Stimulated activated CD4-positive, alpha-beta T cell treated with anti-CD3 and anti-CD28 coated beads, TNF-alpha, amount 100 ng/mL, for 4 hours (primary cell): Measurements from ENCODE around the gene TRIM66.
A peak's percentile ranks its signal among the peaks of the same experiment; 100 is the strongest.

Experiments used
- DNase-seq, 3 experiments: peaks; one replicate each; pipeline ENCODE4 v3.0.0-alpha.2; 2020; ENCODE audit warnings: low read depth in 3 of 3

TRIM66 gene, protein sequence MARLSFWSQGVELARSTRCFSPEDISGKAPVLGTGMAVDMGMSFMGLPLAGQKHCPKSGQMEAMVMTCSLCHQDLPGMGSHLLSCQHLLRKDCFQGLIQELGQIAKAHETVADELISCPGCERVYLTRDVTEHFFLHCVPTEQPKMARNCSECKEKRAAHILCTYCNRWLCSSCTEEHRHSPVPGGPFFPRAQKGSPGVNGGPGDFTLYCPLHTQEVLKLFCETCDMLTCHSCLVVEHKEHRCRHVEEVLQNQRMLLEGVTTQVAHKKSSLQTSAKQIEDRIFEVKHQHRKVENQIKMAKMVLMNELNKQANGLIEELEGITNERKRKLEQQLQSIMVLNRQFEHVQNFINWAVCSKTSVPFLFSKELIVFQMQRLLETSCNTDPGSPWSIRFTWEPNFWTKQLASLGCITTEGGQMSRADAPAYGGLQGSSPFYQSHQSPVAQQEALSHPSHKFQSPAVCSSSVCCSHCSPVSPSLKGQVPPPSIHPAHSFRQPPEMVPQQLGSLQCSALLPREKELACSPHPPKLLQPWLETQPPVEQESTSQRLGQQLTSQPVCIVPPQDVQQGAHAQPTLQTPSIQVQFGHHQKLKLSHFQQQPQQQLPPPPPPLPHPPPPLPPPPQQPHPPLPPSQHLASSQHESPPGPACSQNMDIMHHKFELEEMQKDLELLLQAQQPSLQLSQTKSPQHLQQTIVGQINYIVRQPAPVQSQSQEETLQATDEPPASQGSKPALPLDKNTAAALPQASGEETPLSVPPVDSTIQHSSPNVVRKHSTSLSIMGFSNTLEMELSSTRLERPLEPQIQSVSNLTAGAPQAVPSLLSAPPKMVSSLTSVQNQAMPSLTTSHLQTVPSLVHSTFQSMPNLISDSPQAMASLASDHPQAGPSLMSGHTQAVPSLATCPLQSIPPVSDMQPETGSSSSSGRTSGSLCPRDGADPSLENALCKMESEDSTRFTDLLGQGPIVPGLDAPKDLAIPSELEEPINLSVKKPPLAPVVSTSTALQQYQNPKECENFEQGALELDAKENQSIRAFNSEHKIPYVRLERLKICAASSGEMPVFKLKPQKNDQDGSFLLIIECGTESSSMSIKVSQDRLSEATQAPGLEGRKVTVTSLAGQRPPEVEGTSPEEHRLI (N-terminal part only)

DNA sequence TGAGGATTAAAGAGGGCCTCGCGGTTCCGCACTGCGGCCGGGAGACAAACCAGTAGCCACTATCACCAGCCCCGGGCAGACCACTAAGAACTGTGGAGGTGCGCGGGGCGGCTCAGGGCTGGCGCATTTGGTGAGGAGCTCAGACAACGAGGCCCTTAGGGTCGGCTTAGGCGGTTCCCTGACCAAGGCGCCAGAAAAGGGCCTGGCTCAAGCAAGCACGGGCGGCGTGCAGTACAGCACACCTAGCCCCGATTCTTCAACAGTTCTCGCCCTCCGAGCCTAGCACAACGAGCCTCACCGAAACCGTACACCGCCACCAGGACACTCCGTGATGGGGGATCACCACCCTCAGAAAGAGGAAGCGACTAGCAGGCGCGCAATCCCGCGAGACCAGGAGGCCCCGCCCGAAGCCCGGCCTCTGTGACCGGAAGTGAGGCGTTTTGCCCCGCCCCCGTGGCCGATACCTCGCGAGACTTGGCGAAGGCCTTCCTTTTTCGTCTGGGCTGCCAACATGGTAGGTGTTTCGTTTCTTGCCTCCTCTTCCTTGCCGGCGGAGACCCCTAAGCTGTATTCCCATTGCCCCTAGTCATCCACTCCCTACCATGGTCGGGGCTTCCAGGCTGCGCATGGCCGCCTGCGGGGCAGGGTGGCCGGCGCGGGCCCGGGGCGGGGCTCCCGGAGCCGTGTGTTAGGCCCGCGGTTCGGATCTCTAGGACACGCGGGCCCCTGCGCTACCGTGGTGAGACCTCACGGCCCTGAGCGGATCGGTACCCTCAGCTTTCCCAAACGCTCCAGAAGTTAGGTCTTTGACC is at the start of gene TRIM66, which contains the start of gene RPL27A:
Gene TRIM66 (minus strand): TSS at position 363 of the 812 bp plus-strand sequence. CDS start 10,391 bp downstream, outside the sequence.
Gene RPL27A (plus strand): TSS at position 490 of the 812 bp plus-strand sequence. CDS start 22 bp downstream, at position 512.
- DNase-seq = peak; percentile 98 to 99 (median 98)

GRCh38 chr11:8731647-8732323 is 49.3 kb upstream of the TRIM66 start:
- no peak for DNase-seq

DNA sequence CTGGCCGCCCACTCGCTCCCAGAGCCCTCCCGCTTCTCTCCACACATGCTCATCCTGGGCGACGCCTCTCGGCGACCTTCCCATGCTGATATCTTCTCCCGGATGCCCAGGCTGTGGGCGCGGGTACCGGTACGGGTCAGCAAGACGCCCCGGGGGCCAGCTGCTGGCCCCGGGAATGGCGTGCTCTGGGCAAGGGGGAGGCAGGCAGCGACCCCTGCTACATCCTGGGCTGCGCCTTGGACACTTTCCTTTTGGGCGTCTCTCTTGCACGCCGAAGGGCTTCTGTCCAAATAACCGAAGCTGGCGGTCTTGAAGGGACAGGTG is 48.2 kb upstream of the TRIM66 start:
- no peak for DNase-seq

DNA sequence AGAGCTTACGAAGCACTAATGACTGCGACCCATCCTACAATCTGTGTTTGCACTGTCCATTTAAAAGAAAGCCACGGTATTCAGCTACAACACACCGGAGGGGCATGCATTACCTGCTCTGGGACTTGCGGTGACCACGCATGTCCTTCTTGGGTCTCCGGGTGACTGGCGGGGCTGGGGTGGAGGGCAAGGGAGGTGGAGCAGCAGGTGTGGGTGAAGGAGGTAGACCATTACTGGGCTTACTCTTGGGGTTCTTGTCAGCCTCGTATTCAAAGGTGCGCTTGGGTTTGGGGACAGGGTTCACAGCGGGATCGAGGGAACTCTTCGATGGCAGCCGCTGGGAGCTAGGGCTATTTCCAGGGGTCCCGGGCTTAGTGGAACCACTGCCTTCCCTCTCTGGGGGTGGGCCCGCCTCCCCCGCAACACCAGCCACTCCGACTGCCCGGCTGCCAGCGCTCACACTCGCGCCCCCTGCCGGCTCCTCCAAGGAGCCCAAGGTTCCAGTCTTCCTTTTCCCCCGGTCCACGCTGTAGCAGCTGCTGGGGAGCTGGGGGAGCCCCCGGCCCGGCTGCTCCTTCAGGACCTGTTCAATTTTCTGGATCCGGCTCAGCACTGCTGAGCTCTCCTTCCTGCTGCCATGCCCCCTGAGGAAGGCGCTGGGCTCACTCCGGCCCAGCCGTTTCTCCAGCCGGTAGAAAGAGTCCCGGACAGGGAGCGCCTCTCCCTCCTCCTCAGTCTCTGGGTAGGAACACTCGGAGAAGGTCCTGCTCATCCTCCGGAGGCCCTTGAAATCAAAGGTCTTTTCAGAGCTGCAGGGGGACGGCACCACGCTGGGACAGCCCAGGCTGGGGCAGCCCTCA is 47.6 kb upstream of the TRIM66 start:
- no peak for DNase-seq

DNA sequence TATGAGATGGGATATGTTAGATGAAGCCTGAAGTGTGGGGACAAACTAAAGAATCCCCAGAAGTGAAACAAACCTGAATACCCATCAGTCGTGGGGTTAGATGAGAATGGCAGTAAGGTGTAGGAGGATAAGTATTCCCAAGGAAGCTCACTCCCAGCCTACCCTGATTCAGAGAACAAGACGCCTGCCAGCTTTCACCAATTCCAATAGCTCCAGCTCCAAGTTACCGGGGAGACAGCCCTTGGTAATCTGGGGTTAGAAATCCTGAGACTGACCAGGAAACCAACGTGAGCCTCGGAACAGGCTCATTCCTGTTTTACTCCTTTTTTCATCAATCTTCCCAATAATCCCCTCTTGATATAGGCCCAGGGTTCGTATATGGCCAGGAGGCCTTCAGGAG is 46.6 kb upstream of the TRIM66 start:
- no peak for DNase-seq

DNA sequence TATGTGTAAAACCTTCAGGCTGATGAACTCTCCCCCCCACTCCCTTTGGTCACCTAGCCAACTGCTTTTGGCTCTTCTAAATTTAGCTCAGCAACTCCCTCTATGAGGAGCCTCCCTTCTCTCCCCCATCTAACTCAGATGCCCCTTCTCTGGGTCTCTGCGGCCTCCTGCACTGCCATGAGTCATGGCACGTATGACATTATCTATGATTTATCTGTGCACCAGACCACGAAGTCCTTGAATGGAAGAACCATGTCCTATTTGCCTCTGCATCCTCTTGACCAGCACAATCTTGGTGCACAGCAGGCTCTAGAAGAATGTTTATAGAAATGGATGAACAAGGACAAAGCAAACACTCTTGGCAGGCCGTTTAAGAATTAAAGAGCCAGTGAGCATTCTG is 46.1 kb upstream of the TRIM66 start:
- DNase-seq = no peak

GRCh38 chr11:8726395-8726794 is 43.9 kb upstream of the TRIM66 start:
- DNase-seq = no peak

GRCh38 chr11:8724682-8725081 is 42.2 kb upstream of the TRIM66 start:
- DNase-seq = no peak

DNA sequence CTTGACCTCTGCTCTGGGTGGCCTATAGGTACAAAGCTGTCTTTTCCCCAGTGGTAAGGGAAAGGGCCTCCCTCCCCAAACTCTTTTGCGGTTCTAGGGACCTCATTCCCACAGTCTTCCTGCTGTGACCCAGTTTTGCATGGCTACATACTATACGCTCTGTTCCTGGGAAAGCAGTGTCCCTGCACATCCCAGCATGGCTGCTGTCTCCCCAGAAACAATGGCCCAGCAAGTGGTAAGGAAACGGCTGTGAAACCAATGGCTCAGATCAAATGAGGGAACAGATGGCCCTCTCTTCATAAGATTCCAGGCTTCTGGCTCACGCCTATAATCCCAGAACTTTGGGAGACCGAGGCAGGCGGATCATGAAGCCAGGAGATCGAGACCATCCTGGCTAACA is 41.2 kb upstream of the TRIM66 start:
- no peak for DNase-seq

GRCh38 chr11:8722809-8723208 is 40.3 kb upstream of the TRIM66 start:
- no peak for DNase-seq

GRCh38 chr11:8721609-8722500 is 39.4 kb upstream of the TRIM66 start:
- DNase-seq = no peak

DNA sequence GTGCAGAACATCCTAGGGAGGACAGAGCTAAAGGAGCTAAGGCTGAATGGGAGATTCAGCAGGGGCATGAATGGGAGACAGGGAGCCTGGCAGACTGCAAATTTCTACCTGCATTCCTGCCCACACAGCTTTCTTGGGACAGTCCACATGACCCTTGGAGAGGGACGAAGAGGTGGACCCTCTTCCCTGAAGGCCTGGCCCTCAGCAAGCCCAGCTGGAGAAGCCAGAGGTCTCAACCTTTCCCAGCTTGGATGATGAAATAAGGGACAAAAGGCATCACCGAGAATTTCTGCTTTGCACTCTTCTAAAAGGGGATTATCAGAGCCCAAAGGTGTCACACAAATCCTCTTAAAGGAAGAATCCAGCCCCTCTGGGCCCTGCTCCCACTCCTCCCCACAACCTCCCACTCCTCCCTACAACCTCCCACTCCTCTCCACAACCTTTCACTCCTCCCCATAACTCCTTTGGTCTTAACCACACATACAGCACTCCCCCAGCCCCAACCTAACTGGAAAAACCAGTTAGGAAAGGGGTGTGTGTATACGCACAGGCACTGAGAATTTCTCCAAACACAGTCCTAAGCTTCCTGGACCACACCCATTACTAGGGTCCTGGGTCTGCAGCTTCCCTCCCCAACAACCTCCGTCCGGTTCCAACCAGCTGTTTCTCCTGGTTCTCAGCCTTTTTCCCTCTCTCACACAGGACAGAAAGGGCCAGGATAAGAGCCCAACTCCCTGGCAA is 38.6 kb upstream of the TRIM66 start:
- DNase-seq = no peak

GRCh38 chr11:8720352-8720751 is 37.9 kb upstream of the TRIM66 start:
- no peak for DNase-seq

DNA sequence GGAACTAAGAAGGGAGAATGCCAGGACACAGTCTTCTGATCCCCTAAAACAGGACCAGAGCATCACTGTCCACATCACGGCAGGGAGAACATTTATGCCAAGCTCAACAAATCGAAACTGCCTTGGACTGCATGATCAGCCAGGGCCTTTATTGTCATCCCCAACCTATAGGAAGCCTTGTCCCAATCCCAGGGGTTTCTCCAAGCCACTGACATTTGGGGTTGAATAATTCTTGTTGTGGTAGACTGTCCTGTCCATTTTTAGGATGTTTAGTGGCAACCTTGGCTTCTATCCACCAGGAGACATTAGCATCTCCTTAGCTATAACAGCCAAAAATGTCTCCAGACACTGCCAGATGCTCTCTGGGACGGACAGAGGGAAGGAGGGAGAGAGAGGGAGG is 37.3 kb upstream of the TRIM66 start:
- DNase-seq = no peak

DNA sequence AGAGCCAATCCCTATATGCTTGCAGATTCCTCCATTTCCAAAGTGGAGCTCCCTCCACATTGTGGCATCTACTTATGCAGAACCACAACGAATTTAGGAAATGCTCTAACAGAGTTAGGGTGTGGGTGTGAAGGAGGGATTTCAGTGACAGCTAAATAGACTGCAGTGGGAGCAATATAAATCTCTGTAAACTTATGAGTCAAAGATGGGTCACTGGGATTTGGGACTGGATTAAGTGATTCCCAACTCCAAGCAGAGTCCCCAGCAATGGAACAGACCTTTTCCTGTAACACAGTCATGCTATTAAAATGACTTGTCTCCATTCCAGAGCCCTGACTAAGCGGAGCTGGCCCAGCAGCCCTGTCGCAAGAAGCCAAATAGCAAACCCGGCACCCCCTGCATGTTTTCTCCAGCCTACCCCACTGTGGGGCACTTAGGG is 36.8 kb upstream of the TRIM66 start:
- DNase-seq = no peak

GRCh38 chr11:8717876-8718753 is 35.6 kb upstream of the TRIM66 start:
- DNase-seq = no peak

DNA sequence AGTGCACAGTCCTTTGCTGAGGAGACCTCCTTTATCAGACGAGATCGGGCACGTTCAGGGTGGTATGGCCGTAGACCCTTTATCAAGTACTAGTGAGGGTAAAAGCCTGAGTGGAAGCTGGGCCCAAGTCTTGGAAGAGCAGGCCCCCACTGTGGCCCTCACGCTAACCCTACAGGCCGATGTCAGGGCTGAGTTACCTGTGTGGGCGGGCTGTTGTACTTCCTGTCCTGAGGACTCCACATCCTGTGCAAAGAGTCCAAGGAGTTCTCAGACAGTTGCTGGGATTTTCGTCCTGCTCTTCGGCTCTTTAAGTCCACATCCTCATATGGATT is 35.0 kb upstream of the TRIM66 start:
- no peak for DNase-seq
